Measurements from ENCODE around the gene NHS.

NHS gene

DNA sequence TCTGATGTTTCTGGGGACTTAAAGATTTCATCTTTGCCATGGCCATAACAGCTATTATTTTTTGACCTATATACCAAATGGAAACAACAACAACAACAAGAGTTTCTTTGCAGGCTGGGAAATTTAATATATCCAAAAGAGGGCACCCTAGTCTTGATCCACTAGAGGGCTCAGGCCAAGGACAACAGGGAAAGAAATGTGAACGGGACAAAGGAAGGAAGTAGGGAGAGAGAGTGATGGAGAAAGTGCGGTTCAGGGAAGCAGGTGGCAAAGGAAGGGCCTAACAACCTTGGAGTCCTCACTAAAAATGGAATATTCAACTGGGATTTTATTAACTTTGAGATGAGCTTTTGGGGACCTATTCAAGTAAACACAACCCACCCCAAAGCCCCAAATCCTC lies 294.5 kb downstream of the NHS start:
- no peaks in the 10 kb centered on the region for H4K20me1 ChIP-seq (ENCODE audit: insufficient read depth, low read length)
- no peak overlapping the region for H2AFZ ChIP-seq (ENCODE audit: low read length)
- no peak overlapping the region for H3K27ac ChIP-seq (ENCODE audit: low read depth, low read length, poor library complexity, severe bottlenecking)
- H3K79me2 ChIP-seq (ENCODE audit: insufficient read depth, low read length) = no peaks in the 10 kb centered on the region
- H3K9me2 ChIP-seq (ENCODE audit: low read depth, low read length) = no peaks in the 10 kb centered on the region
- TF ChIP-seq EZH2 (IDR thresholded peaks at IDR 0.05; ENCODE audit: borderline replicate concordance, low read length) = no peak
- TF ChIP-seq, protein P1, sequence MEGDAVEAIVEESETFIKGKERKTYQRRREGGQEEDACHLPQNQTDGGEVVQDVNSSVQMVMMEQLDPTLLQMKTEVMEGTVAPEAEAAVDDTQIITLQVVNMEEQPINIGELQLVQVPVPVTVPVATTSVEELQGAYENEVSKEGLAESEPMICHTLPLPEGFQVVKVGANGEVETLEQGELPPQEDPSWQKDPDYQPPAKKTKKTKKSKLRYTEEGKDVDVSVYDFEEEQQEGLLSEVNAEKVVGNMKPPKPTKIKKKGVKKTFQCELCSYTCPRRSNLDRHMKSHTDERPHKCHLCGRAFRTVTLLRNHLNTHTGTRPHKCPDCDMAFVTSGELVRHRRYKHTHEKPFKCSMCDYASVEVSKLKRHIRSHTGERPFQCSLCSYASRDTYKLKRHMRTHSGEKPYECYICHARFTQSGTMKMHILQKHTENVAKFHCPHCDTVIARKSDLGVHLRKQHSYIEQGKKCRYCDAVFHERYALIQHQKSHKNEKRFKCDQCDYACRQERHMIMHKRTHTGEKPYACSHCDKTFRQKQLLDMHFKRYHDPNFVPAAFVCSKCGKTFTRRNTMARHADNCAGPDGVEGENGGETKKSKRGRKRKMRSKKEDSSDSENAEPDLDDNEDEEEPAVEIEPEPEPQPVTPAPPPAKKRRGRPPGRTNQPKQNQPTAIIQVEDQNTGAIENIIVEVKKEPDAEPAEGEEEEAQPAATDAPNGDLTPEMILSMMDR (IDR thresholded peaks at IDR 0.05; ENCODE audit: low read length) = no peak
- no peaks in the 10 kb centered on the region for H3K9me3 ChIP-seq (ENCODE audit: low read length)
- H3F3A ChIP-seq (ENCODE audit: insufficient read depth, low read length) = no peaks in the 10 kb centered on the region
- H3K4me3 ChIP-seq (ENCODE audit: low read depth, low read length, poor library complexity, severe bottlenecking) = no peak overlapping the region
- no peak overlapping the region for H3K9ac ChIP-seq (ENCODE audit: low read length)
- no peaks in the 10 kb centered on the region for H3K27me3 ChIP-seq (ENCODE audit: insufficient read depth, low read length)
- H3K4me2 ChIP-seq (ENCODE audit: low read length) = no peak overlapping the region
- no peaks in the 10 kb centered on the region for H3K36me3 ChIP-seq (ENCODE audit: insufficient read depth, low read length)
- no peaks in the 10 kb centered on the region for H3K4me1 ChIP-seq (ENCODE audit: insufficient read depth, low read length, severe bottlenecking)

DNA sequence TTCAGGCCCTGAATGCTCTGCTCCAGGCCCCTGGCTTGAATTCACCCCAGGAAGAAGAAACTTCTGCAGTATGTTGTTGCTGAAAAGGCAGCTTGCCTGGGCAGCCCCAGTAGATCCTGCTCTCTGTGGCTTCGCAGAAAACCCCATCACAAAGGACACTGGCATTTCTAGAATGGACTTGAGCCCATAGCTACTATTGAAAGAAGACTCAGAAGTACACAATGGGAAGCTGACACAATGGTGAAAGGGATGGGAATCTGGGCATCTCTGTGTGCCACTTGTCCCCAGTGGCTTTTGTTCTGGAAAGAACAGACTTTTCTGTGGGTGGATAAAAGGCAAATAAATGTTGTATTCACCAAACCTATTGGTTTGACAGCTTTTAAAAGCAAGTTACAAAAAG lies 294.9 kb downstream of the NHS start:
- H3K27ac ChIP-seq (ENCODE audit: low read depth, low read length, poor library complexity, severe bottlenecking) = no peak overlapping the region
- H4K20me1 ChIP-seq (ENCODE audit: insufficient read depth, low read length) = no peaks in the 10 kb centered on the region
- no peak for TF ChIP-seq EZH2 (IDR thresholded peaks at IDR 0.05; ENCODE audit: borderline replicate concordance, low read length)
- TF ChIP-seq, protein P1 (IDR thresholded peaks at IDR 0.05; ENCODE audit: low read length) = no peak
- no peaks in the 10 kb centered on the region for H3K9me3 ChIP-seq (ENCODE audit: low read length)
- no peak overlapping the region for H3K4me2 ChIP-seq (ENCODE audit: low read length)
- no peaks in the 10 kb centered on the region for H3K36me3 ChIP-seq (ENCODE audit: insufficient read depth, low read length)
- H3K27me3 ChIP-seq (ENCODE audit: insufficient read depth, low read length) = no peaks in the 10 kb centered on the region
- no peaks in the 10 kb centered on the region for H3K4me1 ChIP-seq (ENCODE audit: insufficient read depth, low read length, severe bottlenecking)
- H3F3A ChIP-seq (ENCODE audit: insufficient read depth, low read length) = no peaks in the 10 kb centered on the region
- H3K9me2 ChIP-seq (ENCODE audit: low read depth, low read length) = no peaks in the 10 kb centered on the region
- H2AFZ ChIP-seq (ENCODE audit: low read length) = no peak overlapping the region
- no peak overlapping the region for H3K4me3 ChIP-seq (ENCODE audit: low read depth, low read length, poor library complexity, severe bottlenecking)
- no peak overlapping the region for H3K9ac ChIP-seq (ENCODE audit: low read length)
- no peaks in the 10 kb centered on the region for H3K79me2 ChIP-seq (ENCODE audit: insufficient read depth, low read length)

DNA sequence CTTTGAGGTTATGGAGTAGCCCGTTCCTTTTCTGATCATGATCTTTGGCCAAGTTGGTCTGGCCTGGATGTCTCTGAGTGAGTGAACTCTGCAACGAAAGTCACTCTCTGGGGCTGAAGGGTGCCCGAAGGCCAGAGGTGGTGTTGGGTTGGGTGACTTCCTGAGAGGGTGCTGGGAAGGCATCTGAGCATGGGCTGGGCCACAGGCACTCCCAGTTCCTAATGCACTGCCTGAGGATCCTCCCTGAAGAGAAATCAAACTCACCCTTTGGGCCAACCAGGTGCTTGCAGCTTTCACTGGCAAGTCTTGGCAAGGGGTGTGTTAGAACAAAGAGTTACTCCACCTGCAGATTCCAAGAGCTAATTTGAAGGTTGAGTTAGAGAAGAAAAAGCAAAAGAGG lies 295.9 kb downstream of the NHS start:
- Histone ChIP-seq H3K9me3 (ENCODE audit: low read length) (no peaks in the 10 kb centered on the region), H3K9ac (ENCODE audit: low read length) (no peak overlapping the region), H3K36me3 (ENCODE audit: insufficient read depth, low read length) (no peaks in the 10 kb centered on the region), H3K9me2 (ENCODE audit: low read depth, low read length) (no peaks in the 10 kb centered on the region), H3K4me3 (ENCODE audit: low read depth, low read length, poor library complexity, severe bottlenecking) (no peak overlapping the region), H3K4me2 (ENCODE audit: low read length) (no peak overlapping the region), H3K79me2 (ENCODE audit: insufficient read depth, low read length) (no peaks in the 10 kb centered on the region), H2AFZ (ENCODE audit: low read length) (no peak overlapping the region), H3F3A (ENCODE audit: insufficient read depth, low read length) (no peaks in the 10 kb centered on the region), H3K27me3 (ENCODE audit: insufficient read depth, low read length) (no peaks in the 10 kb centered on the region), H4K20me1 (ENCODE audit: insufficient read depth, low read length) (no peaks in the 10 kb centered on the region), H3K27ac (ENCODE audit: low read depth, low read length, poor library complexity, severe bottlenecking) (no peak overlapping the region), H3K4me1 (ENCODE audit: insufficient read depth, low read length, severe bottlenecking) (no peaks in the 10 kb centered on the region)
- no peak for TF ChIP-seq EZH2 (IDR thresholded peaks at IDR 0.05; ENCODE audit: borderline replicate concordance, low read length)
- TF ChIP-seq, protein P1 (IDR thresholded peaks at IDR 0.05; ENCODE audit: low read length) = no peak

Data from OCI-LY1 (cell line).